ENCODE data around the gene SCMH1. TPM values are rescaled to one million over a fixed set of nuclear protein-coding genes. Genes with fewer than 3 reads are reported as not detected.

Gene SCMH1
- total and polyA plus RNA-seq, 2 of the 4 experiments (the other 2 are of a cell fraction) = 9.0 to 19.4 TPM

DNA sequence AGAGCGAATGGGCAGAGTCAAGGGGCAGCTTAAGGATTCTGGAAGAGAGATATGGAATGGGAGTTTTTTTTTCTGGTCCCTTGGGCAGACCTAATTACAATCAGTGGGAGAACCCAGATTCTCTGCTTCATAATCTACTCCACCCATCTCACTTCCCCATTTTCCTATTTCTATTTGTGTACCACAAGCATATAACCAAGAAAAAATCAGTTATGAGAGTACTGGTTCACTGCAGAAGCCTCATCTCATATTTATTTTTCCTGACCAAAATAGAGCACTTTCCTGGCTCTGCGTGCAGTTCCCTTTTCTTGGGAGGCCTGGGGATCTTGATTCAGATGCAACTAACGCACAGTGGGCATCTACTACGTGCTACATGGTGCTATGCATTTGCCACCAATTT, 138.3 kb downstream of the SCMH1 start:
- BruUV-seq (replicated peaks) = no TSS peak
- dilution Hi-C loops (cut with HindIII; ENCODE audit: low sequenced_read_pairs, unreplicated experiment) = no loop called here
- in situ Hi-C loops (cut with MboI; ENCODE audit: low sequenced_read_pairs) = no loop called here

More for the DNA sequence above, 138.3 kb downstream of the SCMH1 start:
- intact Hi-C loops (cut with micrococcal nuclease) = loop anchor here (5.0 kb wide), 1 partner anchor 139 kb away; the partner anchor contains the start of gene SCMH1
- Histone ChIP-seq H3K4me2 (ENCODE audit: low read depth, low read length) (no peak overlapping the region), H3K18ac (ENCODE audit: low read depth, low read length) (no peak overlapping the region), H4K20me1 (ENCODE audit: insufficient read depth, low read length) (no peaks in the 10 kb centered on the region; the same call in 1 of the 2 replicates), H2AK5ac (ENCODE audit: low read depth, low read length) (no peak overlapping the region), H3K36me3 (ENCODE audit: control insufficient read depth, insufficient read depth, low read length) (no peaks in the 10 kb centered on the region), H3K9ac (ENCODE audit: low read depth, low read length) (no peak overlapping the region), H3K27ac (ENCODE audit: insufficient read depth, low read length) (no peak overlapping the region), H3K14ac (replicated peaks; ENCODE audit: low read depth, low read length) (no peak overlapping the region), H3K79me1 (ENCODE audit: low read depth in 1 of 2, low read length in 2 of 2) (peaks cover 0 to 7% of the 10 kb centered on the region in 2 experiments; a peak in 2 of 4 replicates), H4K8ac (ENCODE audit: low read depth in 2 of 2, low read length in 2 of 2) (no peak overlapping the region), H3K9me1 (ENCODE audit: insufficient read depth, low read length) (peaks cover 12% of the 10 kb centered on the region), H2AFZ (replicated peaks; ENCODE audit: low read length, poor library complexity) (no peak overlapping the region), H2BK5ac (ENCODE audit: low read depth, low read length, poor library complexity, severe bottlenecking) (no peak overlapping the region), H2BK20ac (ENCODE audit: low read depth, low read length) (no peak overlapping the region), H3K4me3 (ENCODE audit: insufficient read depth, low read depth, low read length) (no peak overlapping the region), H3K56ac (ENCODE audit: extremely low read depth, insufficient read depth, low read length) (no peak overlapping the region), H2BK120ac (ENCODE audit: low read depth, low read length) (no peak overlapping the region), H3K4me1 (ENCODE audit: control insufficient read depth, insufficient read depth, low read length) (peaks cover 9% of the 10 kb centered on the region), H3K9me3 (ENCODE audit: control insufficient read depth, insufficient read depth, low read length) (no peaks in the 10 kb centered on the region), H4K91ac (ENCODE audit: insufficient read depth, low read depth, low read length) (no peak overlapping the region), H2AK9ac (replicated peaks; ENCODE audit: low read depth, low read length, poor library complexity) (no peak overlapping the region), H3K27me3 (ENCODE audit: control insufficient read depth, insufficient read depth, low read length) (no peaks in the 10 kb centered on the region), H4K5ac (ENCODE audit: low read depth, low read length) (no peak overlapping the region), H3K23ac (ENCODE audit: low read depth, low read length) (no peak overlapping the region), H2BK15ac (ENCODE audit: low read depth, low read length) (no peak overlapping the region), H3K4ac (ENCODE audit: low read depth, low read length) (no peak overlapping the region)
- DNase-seq = no peak
- no peak for ATAC-seq (ENCODE audit: low read depth)
- CTCF ChIA-PET = interaction anchor here (2.0 kb wide), 1 partner anchor 19 kb away, joined by 10 read pairs; no protein-coding TSS in a partner anchor
- TF ChIP-seq NFE2L2 (IDR thresholded peaks at IDR 0.05; ENCODE audit: low read depth, low read length) (no peak), POLR2A (IDR thresholded peaks at IDR 0.05; ENCODE audit: low read depth, low read length) (no peak), RFX5 (IDR thresholded peaks at IDR 0.05; ENCODE audit: low read depth, low read length) (no peak), FOS (IDR thresholded peaks at IDR 0.05; ENCODE audit: low read depth, low read length) (no peak), SMC3 (IDR thresholded peaks at IDR 0.05; ENCODE audit: low read depth, low read length) (no peak), CHD1 (IDR thresholded peaks at IDR 0.05; ENCODE audit: low read depth, low read length) (no peak), MAZ (IDR thresholded peaks at IDR 0.05; ENCODE audit: borderline replicate concordance, low read depth, low read length) (no peak), RAD21 (IDR thresholded peaks at IDR 0.05; ENCODE audit: low read length) (no peak), CEBPB (IDR thresholded peaks at IDR 0.05; ENCODE audit: low read depth, low read length) (no peak), MAFK (IDR thresholded peaks at IDR 0.05; ENCODE audit: low read depth, low read length) (no peak), BHLHE40 (IDR thresholded peaks at IDR 0.05; ENCODE audit: low read depth, low read length) (no peak), MXI1 (IDR thresholded peaks at IDR 0.05; ENCODE audit: borderline replicate concordance, low read depth, low read length) (no peak), RCOR1 (IDR thresholded peaks at IDR 0.05; ENCODE audit: insufficient replicate concordance, low read length) (no peak)
- TF ChIP-seq, protein P1, sequence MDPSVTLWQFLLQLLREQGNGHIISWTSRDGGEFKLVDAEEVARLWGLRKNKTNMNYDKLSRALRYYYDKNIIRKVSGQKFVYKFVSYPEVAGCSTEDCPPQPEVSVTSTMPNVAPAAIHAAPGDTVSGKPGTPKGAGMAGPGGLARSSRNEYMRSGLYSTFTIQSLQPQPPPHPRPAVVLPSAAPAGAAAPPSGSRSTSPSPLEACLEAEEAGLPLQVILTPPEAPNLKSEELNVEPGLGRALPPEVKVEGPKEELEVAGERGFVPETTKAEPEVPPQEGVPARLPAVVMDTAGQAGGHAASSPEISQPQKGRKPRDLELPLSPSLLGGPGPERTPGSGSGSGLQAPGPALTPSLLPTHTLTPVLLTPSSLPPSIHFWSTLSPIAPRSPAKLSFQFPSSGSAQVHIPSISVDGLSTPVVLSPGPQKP (IDR thresholded peaks at IDR 0.05; ENCODE audit: borderline replicate concordance, low read depth, low read length) = no peak
- TF ChIP-seq, protein P2, sequence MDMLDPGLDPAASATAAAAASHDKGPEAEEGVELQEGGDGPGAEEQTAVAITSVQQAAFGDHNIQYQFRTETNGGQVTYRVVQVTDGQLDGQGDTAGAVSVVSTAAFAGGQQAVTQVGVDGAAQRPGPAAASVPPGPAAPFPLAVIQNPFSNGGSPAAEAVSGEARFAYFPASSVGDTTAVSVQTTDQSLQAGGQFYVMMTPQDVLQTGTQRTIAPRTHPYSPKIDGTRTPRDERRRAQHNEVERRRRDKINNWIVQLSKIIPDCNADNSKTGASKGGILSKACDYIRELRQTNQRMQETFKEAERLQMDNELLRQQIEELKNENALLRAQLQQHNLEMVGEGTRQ (IDR thresholded peaks at IDR 0.05; ENCODE audit: low read depth, low read length) = no peak
- TF ChIP-seq, protein P3, sequence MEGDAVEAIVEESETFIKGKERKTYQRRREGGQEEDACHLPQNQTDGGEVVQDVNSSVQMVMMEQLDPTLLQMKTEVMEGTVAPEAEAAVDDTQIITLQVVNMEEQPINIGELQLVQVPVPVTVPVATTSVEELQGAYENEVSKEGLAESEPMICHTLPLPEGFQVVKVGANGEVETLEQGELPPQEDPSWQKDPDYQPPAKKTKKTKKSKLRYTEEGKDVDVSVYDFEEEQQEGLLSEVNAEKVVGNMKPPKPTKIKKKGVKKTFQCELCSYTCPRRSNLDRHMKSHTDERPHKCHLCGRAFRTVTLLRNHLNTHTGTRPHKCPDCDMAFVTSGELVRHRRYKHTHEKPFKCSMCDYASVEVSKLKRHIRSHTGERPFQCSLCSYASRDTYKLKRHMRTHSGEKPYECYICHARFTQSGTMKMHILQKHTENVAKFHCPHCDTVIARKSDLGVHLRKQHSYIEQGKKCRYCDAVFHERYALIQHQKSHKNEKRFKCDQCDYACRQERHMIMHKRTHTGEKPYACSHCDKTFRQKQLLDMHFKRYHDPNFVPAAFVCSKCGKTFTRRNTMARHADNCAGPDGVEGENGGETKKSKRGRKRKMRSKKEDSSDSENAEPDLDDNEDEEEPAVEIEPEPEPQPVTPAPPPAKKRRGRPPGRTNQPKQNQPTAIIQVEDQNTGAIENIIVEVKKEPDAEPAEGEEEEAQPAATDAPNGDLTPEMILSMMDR (conservative IDR thresholded peaks at IDR 0.05; ENCODE audit: low read depth, low read length) = no peak
- WGBS, 2 experiments (ENCODE audit: extremely low coverage in 2 of 2, insufficient read length in 1 of 2) = 100% methylated on average over 1 of the region's 4 CpGs; no CpG with 5 or more reads in 1 of the 2 experiments
- POLR2A ChIA-PET (ENCODE audit: unreplicated experiment) = no interaction called here

Measured in IMR-90 (cell line).